GM23338 (cell line): ENCODE measurements around the gene WNT8B. TPM values are rescaled to one million over a fixed set of nuclear protein-coding genes. Genes with fewer than 3 reads are reported as not detected.

Source experiments
- ATAC-seq: fragments of 200-7000 bp; cut with Tn5 transposase; 3 replicates; pipeline ENCODE4 v1.9.1; 2020
- DNase-seq: peaks from one replicate; pipeline ENCODE4 v3.0.0-alpha.2; 2015; ENCODE audit warnings: low spot score
- H2AFZ ChIP-seq: fragments of 200-600 bp; sonication (generic); 2 replicates; pipeline ENCODE4 v1.8.0; 2016; ENCODE audit warnings: antibody characterized with exemption, mild to moderate bottlenecking, moderate library complexity
- H3F3A ChIP-seq: fragments of 200-600 bp; sonication (generic); replicated peaks from 2 replicates; pipeline ENCODE4 v1.8.0; 2017; ENCODE audit warnings: antibody characterized with exemption, mixed run types, low read depth
- H3K27ac ChIP-seq: fragments of 200-600 bp; sonication (generic); 2 replicates; pipeline ENCODE4 v1.6.1; 2016; ENCODE audit warnings: low read depth
- H3K27me3 ChIP-seq: fragments of 200-600 bp; sonication (generic); 2 replicates; pipeline ENCODE4 v1.8.0; 2016; ENCODE audit warnings: mild to moderate bottlenecking, mixed run types, moderate library complexity; ENCODE audit not compliant: insufficient read depth
- H3K36me3 ChIP-seq: fragments of 200-600 bp; sonication (generic); 2 replicates; pipeline ENCODE4 v1.8.0; 2016; ENCODE audit warnings: mild to moderate bottlenecking; ENCODE audit not compliant: insufficient read depth
- H3K4me1 ChIP-seq: fragments of 200-600 bp; sonication (generic); 2 replicates; pipeline ENCODE4 v1.8.0; 2016; ENCODE audit warnings: mild to moderate bottlenecking, moderate library complexity; ENCODE audit not compliant: insufficient read depth
- H3K4me2 ChIP-seq: fragments of 200-600 bp; sonication (generic); 2 replicates; pipeline ENCODE4 v1.7.1; 2017; ENCODE audit warnings: mixed run types
- H3K4me3 ChIP-seq: fragments of 200-600 bp; sonication (generic); 2 replicates; pipeline ENCODE4 v1.6.1; 2016; ENCODE audit warnings: mixed run types
- H3K79me2 ChIP-seq: fragments of 200-600 bp; sonication (generic); replicated peaks from 2 replicates; pipeline ENCODE4 v1.8.0; 2017; ENCODE audit warnings: mild to moderate bottlenecking; ENCODE audit not compliant: insufficient read depth
- H3K9me2 ChIP-seq: fragments of 200-600 bp; sonication (generic); 2 replicates; pipeline ENCODE4 v1.8.0; 2017; ENCODE audit not compliant: insufficient read depth
- H4K20me1 ChIP-seq: fragments of 200-600 bp; sonication (generic); replicated peaks from 2 replicates; pipeline ENCODE4 v1.8.0; 2017; ENCODE audit warnings: mild to moderate bottlenecking; ENCODE audit not compliant: insufficient read depth
- H3K27ac Mint-ChIP-seq: 2 replicates; pipeline ENCODE4 v1.8.0; 2020; ENCODE audit warnings: inconsistent platforms, mild to moderate bottlenecking, moderate library complexity, mixed read lengths
- H3K27me3 Mint-ChIP-seq: 3 replicates; pipeline ENCODE4 v1.8.0; 2022; ENCODE audit warnings: low read depth, mild to moderate bottlenecking, moderate library complexity, mixed read lengths, inconsistent platforms; ENCODE audit not compliant: insufficient read depth, poor library complexity
- H3K36me3 Mint-ChIP-seq: 3 replicates; pipeline ENCODE4 v1.8.0; 2021; ENCODE audit warnings: low read depth, mild to moderate bottlenecking, inconsistent platforms, moderate library complexity, mixed read lengths
- H3K4me1 Mint-ChIP-seq: 3 replicates; pipeline ENCODE4 v1.8.0; 2020; ENCODE audit warnings: mild to moderate bottlenecking, inconsistent platforms, mixed read lengths
- H3K4me3 Mint-ChIP-seq: 3 replicates; pipeline ENCODE4 v1.8.0; 2021; ENCODE audit warnings: moderate library complexity, mild to moderate bottlenecking, inconsistent platforms, mixed read lengths
- H3K9me3 Mint-ChIP-seq: 3 replicates; pipeline ENCODE4 v1.8.0; 2020; ENCODE audit warnings: moderate library complexity, mild to moderate bottlenecking, inconsistent platforms, mixed read lengths
- EZH2 ChIP-seq: fragments of 200-600 bp; sonication (generic); IDR thresholded peaks from one replicate; pipeline ENCODE4 v1.8.0; 2017; ENCODE audit warnings: antibody characterized with exemption, mild to moderate bottlenecking, low read depth; ENCODE audit not compliant: unreplicated experiment
- EZH2phosphoT487 ChIP-seq: fragments of 200-600 bp; sonication (generic); IDR thresholded peaks from one replicate; pipeline ENCODE4 v1.8.1; 2018; ENCODE audit warnings: antibody characterized with exemption; ENCODE audit not compliant: unreplicated experiment
- JUNB ChIP-seq: IDR thresholded peaks from one replicate; pipeline ENCODE4 v1.6.1; 2016; ENCODE audit warnings: antibody characterized with exemption; ENCODE audit not compliant: unreplicated experiment
- POLR2AphosphoS5 ChIP-seq: IDR thresholded peaks from 2 replicates; pipeline ENCODE4 v1.6.1; 2016; ENCODE audit warnings: antibody characterized with exemption, low read depth
- REST ChIP-seq: IDR thresholded peaks from one replicate; pipeline ENCODE4 v1.6.1; 2018; ENCODE audit warnings: antibody characterized with exemption; ENCODE audit not compliant: unreplicated experiment
- STAT1 ChIP-seq: IDR thresholded peaks from one replicate; pipeline ENCODE4 v1.6.1; 2016; ENCODE audit warnings: antibody characterized with exemption; ENCODE audit not compliant: unreplicated experiment
- ZNF114 ChIP-seq: fragments of 250-450 bp; sonication (Bioruptor Pico); IDR thresholded peaks from 2 replicates; pipeline ENCODE4 v1.5.0; 2020; ENCODE audit warnings: mild to moderate bottlenecking, moderate library complexity
- ZNF331 ChIP-seq: fragments of 250-450 bp; sonication (Bioruptor Pico); IDR thresholded peaks from 2 replicates; pipeline ENCODE4 v1.5.0; 2020; ENCODE audit warnings: low read depth, mild to moderate bottlenecking, moderate library complexity
- ZNF462 ChIP-seq: fragments of 250-450 bp; sonication (Bioruptor Pico); IDR thresholded peaks from 2 replicates; pipeline ENCODE4 v1.5.0; 2020; ENCODE audit warnings: mild to moderate bottlenecking, moderate library complexity
- polyA plus RNA-seq: library from polyadenylated mRNA; unstranded; fragments of >200 nt; fragmentation: Nextera tagmentation; extraction: Ambion mirVana; gene quantifications from 2 replicates; pipeline ENCODE4 v1.2.1, GENCODE V29; 2016
- total RNA-seq: library from RNA; depleted of rRNA; stranded (reverse); fragments of >200 nt; shearing (Covaris generic); gene quantifications from 2 replicates; pipeline ENCODE4 v1.2.3, GENCODE V29; 2014

Gene WNT8B
- total and polyA plus RNA-seq, 2 experiments from 2014 or later, result 0.74 to 1.3 TPM

GRCh38 chr10:100510533-100511308, 47.9 kb downstream of the WNT8B start:
- H3K4me1 ChIP-seq, result no peaks in the 10 kb centered on the region
- H3K9me3 Mint-ChIP-seq, result no peaks in the 10 kb centered on the region
- H3K27ac ChIP-seq, result no peak overlapping the region
- no peaks in the 10 kb centered on the region for H3F3A ChIP-seq
- H3K36me3 ChIP-seq, result no peaks in the 10 kb centered on the region
- H3K27ac Mint-ChIP-seq, result no peak overlapping the region
- DNase-seq, result no peak
- ATAC-seq, result no peak
- H3K4me3 Mint-ChIP-seq, result no peak overlapping the region
- H4K20me1 ChIP-seq, result no peaks in the 10 kb centered on the region; the same call in 1 of the 2 replicates
- H3K36me3 Mint-ChIP-seq, result no peaks in the 10 kb centered on the region
- no peaks in the 10 kb centered on the region for H3K9me2 ChIP-seq
- no peaks in the 10 kb centered on the region for H3K79me2 ChIP-seq
- no peaks in the 10 kb centered on the region for H3K27me3 ChIP-seq
- H3K27me3 Mint-ChIP-seq, result peaks cover 6% of the 10 kb centered on the region
- H2AFZ ChIP-seq, result no peak overlapping the region
- peaks cover 5% of the 10 kb centered on the region; the same call in 1 of the 3 replicates for H3K4me1 Mint-ChIP-seq
- no peak for TF ChIP-seq STAT1
- TF ChIP-seq REST, result no peak
- no peak for TF ChIP-seq EZH2phosphoT487
- no peak for TF ChIP-seq EZH2
- no peak for TF ChIP-seq POLR2AphosphoS5
- TF ChIP-seq ZNF462 (CRISPR knock-in tag), result no peak
- TF ChIP-seq JUNB, result no peak
- TF ChIP-seq ZNF114 (CRISPR knock-in tag), result no peak
- no peak for TF ChIP-seq ZNF331
- no peak overlapping the region for H3K4me3 ChIP-seq
- H3K4me2 ChIP-seq, result no peak overlapping the region
